Islet of Langerhans (tissue), 1 donor: ENCODE results near the gene KAT7.
A peak's percentile ranks its signal among the peaks of the same experiment; 100 is the strongest.
"Not testable (repeated sequence)": the region's sequence is repeated elsewhere in the genome, so short reads cannot be mapped to it uniquely, and the experiment has no call there.

Experiments
- FAIRE-seq: peaks from one replicate; lab custom pipeline; 2011; peaks lifted over from hg19 to GRCh38; lab: Jason Lieb, UNC

The KAT7 gene

GRCh38 chr17:49788478-49789242, at the start of gene KAT7:
TSS of gene KAT7 (plus strand) at chr17:49788681. CDS start at chr17:49788835, 154 bp downstream.
- FAIRE-seq = peak; percentile 94

DNA sequence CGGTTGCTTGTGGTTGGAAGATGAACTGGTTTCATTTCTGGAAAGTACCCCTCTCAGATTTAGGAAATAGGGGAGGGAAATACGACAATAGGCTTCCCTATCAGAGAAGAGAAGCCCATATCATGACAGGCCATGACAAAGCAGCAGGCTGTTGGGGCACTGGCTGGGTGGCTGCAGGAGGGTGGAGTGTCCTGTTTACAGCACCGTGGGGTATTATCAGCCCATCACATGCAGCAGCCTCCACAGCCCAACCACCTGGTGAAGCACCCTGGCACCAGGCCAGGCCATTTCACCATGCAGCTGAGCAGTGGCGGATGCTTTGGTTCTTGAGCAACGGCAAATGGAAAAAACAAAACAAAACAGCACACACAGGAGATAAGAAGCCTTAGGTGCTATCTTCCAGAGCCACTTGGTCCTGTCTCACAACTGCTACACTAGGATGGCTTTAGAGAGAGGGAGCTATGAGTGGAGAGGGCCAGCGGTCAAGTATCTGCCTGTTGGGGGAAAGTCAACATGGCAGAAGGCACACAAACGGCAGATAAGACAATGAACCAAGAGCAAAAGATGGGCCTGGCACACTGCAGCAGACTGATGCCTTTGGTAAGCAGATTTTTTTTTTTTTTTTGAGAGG, 48.7 kb upstream of the KAT7 start:
- FAIRE-seq = no peak

GRCh38 chr17:49741009-49741691, 47.3 kb upstream of the KAT7 start:
- FAIRE-seq = no peak

DNA sequence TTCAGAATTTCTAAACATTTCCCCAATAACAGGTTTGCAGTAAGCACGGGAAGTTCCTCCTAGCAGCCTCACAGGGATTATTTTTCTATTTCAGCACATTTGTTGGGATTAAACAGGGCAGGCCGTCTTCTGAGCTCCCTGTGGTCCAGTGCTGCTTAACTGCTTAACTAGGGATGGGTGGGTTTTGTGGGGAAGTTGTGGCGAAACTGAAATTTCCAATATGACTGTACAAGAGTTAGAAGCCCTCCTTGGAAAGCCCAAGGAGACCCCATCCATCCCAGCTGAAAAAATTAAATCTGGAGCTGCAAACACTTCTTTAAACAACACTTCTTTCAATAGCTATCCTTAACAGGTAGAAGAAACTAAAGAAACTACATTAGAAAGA, 46.8 kb upstream of the KAT7 start:
- FAIRE-seq = no peak

- FAIRE-seq = no peak
Observed at GRCh38 chr17:49742166-49742638, 46.3 kb upstream of the KAT7 start.

- no peak for FAIRE-seq
Observed at GRCh38 chr17:49745175-49746139, 43.0 kb upstream of the KAT7 start.

DNA sequence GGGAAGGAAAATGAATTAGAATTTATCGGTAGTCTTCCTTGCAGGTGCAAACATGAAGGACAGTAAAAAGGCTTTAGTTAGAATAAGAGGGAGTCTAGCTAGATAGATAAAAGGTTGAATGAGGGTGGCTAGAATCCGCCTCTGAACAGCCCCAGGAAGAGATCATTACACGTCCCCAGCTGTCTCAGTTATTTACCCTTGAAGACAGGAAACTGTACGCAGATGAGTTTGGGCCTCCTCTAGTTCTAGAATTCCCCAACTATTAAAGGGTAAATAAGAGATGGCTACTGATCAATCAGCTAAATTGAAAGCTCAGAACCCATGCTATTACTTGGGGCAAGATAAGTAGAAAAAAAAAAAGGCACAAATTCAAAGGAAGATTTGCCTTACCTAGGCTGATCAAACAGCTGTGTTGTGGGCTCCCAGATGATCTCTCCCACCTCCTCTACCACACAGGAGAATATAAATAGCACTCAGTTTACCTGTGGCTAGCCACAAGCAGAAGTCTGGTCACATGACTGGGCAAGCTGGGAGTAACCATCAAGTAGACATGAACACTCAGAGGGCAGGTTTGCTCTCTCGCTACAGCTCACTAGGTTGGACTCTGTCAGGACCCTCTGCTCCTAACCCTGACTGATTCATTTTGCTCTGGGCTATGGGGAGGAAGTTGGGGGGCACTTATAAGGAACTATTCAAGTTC, 41.5 kb upstream of the KAT7 start:
- FAIRE-seq = no peak

DNA sequence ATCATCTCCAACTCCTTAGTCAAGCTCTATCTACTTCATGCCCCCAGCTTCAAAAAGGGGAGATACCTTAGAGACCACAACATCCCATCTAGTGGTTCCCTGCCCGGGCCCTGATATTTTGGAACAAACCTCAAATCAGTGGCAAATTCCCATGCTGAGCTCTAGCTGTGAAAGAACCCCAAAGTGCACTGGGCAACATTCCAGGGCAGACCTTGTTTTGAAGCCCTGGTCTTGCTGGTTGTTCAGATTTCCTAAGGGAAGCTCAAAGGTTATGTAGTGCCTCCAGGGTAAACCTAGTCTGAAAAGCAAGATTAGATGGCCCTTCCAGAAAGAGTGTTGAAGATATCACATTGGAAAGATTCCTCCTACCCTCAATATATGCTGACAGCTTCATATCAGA, 40.8 kb upstream of the KAT7 start:
- no peak for FAIRE-seq

GRCh38 chr17:49748223-49748622, 40.3 kb upstream of the KAT7 start:
- no peak for FAIRE-seq

GRCh38 chr17:49748791-49749190, 39.7 kb upstream of the KAT7 start:
- no peak for FAIRE-seq

DNA sequence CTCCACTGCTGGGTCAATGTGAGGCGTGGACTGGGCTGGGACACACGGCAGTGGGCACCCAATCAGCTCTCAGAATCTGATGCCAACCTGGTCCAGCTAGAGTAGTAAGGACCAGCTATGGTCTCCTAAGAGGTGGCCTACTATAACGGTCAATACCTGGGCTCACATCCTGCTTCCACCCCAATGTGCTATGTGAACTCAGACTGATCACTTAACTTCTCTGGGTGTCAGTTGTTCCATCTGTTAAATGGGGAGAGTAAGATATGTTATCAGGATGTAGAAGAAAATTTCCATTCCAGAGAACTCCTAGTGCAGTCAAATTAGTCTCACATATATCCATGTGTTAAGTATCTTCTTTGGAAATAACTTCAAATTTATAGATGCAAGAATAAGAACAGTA, 38.8 kb upstream of the KAT7 start:
- FAIRE-seq = no peak

- FAIRE-seq = no peak
Observed at GRCh38 chr17:49752508-49752907, 36.0 kb upstream of the KAT7 start.

DNA sequence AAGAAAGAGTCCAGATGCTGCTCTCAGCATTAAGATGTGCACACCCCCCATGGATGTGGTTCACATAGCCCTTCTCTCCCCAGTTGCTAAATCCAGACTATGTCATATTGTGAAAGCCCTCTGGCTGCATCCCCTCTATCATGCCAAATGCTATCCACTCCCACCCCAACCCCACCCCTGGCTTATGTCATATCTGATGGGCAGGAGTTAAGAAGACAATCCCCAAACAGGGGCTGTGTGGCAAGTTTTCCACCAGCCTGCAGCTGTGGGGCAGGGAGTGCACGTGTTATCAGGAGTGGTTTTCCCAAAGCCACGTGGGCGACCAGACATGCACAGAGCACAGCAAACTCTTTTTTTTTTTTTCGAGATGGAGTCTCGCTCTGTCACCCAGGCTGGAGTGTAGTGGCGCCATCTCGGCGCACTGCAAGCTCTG, 34.5 kb upstream of the KAT7 start:
- no peak for FAIRE-seq

DNA sequence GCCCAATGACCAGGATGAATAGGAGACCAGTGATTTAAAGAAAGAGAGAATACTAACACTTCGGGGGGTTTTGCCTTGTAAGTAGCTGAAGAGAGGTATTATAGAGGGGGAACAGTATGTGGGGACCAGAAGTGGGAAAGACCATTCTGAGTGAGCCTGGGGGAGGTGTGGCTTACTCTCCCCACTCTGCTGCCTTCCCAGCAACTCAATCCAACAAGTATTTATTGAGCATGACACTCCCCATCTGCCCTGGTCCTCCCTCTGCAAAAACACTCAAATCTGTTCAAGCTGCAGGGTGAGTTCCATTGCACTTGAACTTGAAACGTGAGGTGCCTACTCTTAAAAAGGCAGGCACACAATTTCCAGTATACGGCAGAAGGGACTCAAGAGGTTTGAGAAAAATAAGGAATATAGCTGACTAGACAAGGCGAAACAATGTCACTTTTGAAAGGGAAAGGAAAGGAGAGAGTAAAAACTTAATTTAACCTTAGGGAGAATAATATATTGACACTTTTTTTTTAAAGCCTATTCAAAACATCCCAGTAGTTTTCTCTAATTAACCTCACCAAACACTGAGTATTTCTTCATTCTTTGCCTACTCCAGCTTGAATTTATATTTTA, 32.7 kb upstream of the KAT7 start:
- no peak for FAIRE-seq

- no peak for FAIRE-seq
Observed at GRCh38 chr17:49756323-49757150, 31.9 kb upstream of the KAT7 start.

- FAIRE-seq = no peak
Observed at GRCh38 chr17:49757151-49757777, 31.2 kb upstream of the KAT7 start.

GRCh38 chr17:49758464-49759010, 29.9 kb upstream of the KAT7 start:
- FAIRE-seq = not testable (repeated sequence)

DNA sequence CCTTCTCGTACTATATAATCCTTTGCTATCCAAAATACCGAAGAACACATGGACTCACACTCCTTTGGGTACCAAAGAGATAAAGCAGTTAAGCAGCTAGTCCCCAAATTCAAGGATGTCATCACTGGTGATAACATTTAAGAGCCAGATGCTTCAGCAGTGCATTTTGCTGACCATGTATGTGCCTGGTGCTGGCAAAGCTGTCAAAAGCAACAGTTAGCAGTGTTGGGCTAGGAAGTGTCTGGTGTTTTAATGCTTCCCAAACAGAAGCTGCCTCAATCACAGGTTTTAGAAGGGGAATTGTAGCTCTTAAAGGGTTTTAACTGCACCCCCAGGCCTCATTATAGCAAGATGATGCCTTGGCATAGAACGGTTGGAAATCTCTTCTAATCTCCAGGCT, 29.3 kb upstream of the KAT7 start:
- no peak for FAIRE-seq

- FAIRE-seq = no peak
Observed at GRCh38 chr17:49760296-49760695, 28.2 kb upstream of the KAT7 start.
